GM20431 (cell line): ENCODE measurements around the gene SPOCK1.

Experiments used
- in situ Hi-C: fragments of 300-500 bp; cut with MseI, MboI; formaldehyde crosslinking; loops from one replicate; pipeline ENCODE4 v1.15.0; 2020; ENCODE audit warnings: low sequenced_read_pairs; ENCODE audit not compliant: unreplicated experiment

Gene SPOCK1

DNA sequence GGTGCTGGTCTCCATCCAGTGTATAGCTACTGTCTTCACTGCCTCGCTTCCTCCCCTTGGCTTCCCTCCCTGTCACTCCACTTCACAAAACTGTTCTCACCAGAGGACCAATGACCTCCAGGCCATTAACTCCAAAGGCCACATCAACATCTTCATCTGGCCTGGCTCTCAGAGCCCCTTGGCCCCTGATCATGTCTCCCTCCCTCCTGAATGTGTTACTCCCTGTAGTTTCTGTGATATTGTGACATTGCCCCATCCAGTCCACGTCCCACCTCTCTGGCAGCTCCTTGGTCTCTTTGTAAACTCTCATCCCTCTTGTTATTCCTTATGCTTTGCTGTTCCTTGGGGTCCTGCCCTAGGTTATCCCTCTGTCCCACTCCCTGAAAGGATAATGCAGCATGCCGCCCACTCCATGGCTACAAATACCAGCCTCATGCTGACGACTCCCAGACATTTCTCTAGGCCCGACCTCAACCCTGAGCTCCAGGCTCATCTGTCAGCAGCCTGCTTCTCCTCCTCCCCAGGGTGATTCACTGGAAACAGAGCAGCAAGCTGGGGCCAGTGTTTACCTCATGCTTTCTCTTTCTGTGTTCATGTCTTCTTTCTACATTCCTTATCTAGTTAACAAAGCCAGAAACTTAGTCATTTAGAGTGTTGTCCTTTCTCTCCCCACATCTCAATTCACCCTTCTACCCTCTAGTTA is 312.2 kb downstream of the SPOCK1 start:
- in situ Hi-C loops: no loop called here

GRCh38 chr5:137185193-137185592 is 313.9 kb downstream of the SPOCK1 start:
- in situ Hi-C loops: no loop called here

DNA sequence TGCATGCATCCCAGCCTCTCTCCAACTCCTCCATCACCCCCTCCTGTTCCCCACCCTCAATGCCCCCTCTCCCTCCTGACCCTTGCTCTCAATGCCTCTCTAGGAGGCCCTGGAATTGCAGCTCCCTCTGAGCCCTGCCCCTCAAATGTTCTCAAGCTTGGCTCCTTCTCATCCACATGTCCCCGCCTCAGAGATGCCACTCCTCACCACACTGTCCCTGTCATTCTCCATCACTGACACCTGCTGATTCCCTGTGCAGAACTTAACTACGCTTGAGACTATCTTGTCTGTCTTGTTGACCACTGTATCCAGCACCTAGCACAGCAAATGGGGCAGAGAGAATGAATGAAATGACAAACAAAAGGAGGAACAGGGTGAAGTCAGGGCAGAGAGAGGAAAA is 314.4 kb downstream of the SPOCK1 start:
- in situ Hi-C loops: no loop called here

GRCh38 chr5:137182576-137182975 is 316.6 kb downstream of the SPOCK1 start:
- in situ Hi-C loops: no loop called here

- in situ Hi-C loops: no loop called here
Measured at GRCh38 chr5:137181667-137182066, 317.5 kb downstream of the SPOCK1 start.

GRCh38 chr5:137179203-137179602 is 319.9 kb downstream of the SPOCK1 start:
- in situ Hi-C loops: no loop called here

DNA sequence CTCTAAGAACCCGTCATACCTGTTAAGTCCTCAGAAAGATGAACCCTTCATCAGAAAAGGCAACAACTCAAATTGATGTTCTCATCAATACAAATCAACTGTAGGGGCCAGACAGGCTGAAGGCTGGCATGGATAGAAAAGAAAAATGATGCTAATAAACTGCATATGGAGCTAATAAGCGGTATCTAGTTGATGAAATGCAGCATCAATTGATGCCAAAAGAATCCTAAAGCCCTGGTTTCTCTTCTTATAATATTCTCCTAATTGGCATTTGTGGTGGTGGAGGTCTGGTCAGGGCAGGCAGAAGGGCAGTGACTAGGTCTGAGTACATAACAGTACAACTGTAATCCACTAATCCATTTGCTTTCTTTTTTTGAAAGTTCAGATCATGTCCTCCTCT is 322.5 kb downstream of the SPOCK1 start:
- in situ Hi-C loops: no loop called here

GRCh38 chr5:137176126-137176525 is 323.0 kb downstream of the SPOCK1 start:
- in situ Hi-C loops: no loop called here

GRCh38 chr5:137174196-137174595 is 324.9 kb downstream of the SPOCK1 start:
- in situ Hi-C loops: no loop called here

DNA sequence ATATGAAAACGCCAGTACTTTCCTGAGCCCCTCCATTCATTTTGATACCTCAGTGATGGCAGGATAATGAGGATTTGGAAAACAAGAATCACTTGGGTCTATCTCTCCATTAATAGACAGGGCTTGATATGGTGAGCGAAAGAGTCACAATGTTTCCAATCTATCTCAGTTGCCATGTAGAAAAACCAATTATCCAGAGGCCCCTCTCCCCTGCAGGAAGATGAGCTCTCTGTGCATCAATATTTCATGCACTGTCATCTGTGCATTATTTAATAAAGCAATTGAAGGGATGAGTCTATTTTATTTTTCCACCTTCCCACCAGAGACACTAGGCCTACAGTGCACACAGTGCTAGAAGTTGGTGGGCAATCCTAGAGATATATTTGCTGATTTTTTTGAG is 326.9 kb downstream of the SPOCK1 start:
- in situ Hi-C loops: no loop called here

DNA sequence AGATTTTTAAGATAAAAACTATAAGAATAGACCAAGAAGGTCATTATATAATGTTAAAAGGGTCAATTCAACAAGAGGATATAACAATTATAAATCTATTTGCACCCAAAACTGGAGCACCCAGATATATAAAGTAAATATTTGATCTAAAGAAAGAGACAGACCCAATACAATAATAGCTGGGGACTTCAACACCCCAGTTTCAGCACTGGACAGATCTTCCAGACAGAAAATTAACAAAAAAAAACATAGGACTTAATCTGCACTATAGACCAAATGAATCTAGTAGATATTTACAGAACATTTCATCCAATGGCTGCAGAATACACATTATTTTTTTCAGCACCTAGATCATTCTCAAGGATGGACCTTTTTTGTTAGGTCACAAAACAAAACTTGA is 331.9 kb downstream of the SPOCK1 start:
- in situ Hi-C loops: no loop called here

DNA sequence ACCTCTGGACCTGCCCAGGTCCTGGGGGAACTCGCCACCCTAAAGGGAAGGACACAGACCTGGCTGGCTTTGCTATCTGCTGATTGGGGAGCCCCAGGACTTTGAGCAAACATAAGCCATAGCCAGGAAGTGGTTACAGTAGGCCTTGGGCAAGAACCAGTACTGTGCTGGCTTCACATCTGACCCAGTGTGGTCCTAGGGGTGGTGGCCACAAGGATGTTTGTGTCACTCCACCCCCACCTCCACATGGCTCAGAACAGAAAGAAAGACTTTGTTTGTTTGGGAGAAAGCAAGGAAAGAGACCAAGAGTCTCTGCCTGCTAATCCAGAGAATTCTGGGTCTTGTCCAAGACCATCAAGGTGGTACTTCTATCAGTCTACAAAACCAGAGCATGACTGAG is 334.2 kb downstream of the SPOCK1 start:
- in situ Hi-C loops: no loop called here

DNA sequence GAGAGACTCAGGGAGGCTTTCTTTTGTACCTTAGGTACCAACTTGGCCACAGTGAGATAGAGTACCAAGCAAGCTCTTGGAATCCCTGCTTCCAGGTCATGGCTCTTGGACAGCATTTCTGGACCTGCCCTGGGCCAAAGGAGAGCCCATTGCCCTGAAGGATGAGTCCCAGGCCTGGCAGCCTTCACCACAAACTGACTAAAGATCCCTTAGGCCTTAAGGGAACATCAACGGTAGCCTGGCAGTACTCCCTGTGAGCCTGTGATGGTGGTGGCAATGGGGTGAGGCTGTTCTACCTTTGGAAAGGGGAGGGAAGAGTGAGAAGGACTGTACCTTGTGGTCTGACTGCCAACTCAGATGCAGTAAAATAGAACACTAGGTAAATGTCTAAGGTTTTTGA is 334.6 kb downstream of the SPOCK1 start:
- in situ Hi-C loops: no loop called here

- in situ Hi-C loops: no loop called here
Measured at GRCh38 chr5:137158691-137159090, 340.4 kb downstream of the SPOCK1 start.

- in situ Hi-C loops: no loop called here
Measured at GRCh38 chr5:137156180-137156579, 342.9 kb downstream of the SPOCK1 start.

DNA sequence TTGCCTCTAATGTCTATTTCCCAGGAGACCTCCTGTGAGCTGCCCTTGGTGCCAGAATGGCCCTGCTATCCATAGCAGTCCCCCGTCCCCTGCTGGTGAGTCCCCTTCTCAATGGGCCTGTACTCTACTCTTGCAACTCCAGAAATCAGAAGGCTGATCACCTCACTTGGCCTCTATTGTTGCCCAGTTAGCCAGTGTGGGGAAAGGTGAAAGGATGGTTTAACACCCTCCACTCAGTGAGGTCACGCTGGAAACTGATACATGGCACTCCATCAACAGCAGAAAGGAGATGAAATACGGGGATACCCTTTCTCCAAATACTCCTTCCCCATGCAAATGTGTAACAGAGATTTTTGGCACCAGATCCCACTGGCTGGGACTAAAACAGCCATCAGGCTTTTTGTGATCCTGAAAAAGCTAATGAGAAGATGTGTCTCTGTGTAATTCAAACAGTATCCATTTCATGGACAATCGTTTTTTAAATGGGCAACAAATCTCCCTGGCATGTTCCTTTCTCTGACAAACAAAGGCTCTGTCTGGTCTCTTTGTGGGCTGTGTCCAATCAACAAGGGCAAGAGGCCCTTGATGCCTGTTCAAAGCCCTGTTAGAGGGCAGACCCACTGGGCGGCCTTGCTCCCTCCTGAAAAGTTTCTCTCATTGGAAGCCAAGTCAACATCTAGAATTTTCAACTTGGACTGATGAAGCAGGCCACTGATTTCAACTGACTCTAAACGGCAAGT is 343.7 kb downstream of the SPOCK1 start:
- in situ Hi-C loops: no loop called here

DNA sequence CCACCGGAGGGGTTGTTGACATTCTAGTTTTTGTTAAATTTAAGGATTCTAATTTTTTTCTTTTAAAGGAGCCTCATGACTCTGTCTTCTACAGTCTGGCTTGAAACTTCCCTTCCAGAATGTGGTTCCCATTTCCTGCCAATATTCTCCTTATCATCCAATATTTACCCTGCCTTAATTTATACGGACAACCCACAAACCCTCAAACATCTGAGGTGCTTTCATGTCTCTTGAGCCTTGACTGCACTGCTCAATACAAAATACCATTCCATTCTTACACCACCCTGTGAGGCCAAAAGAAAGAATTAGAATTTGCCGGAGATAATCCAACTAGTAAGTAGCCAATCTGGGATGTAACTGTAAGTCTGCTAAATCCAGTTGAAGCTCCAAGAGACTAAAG is 346.5 kb downstream of the SPOCK1 start:
- in situ Hi-C loops: no loop called here

DNA sequence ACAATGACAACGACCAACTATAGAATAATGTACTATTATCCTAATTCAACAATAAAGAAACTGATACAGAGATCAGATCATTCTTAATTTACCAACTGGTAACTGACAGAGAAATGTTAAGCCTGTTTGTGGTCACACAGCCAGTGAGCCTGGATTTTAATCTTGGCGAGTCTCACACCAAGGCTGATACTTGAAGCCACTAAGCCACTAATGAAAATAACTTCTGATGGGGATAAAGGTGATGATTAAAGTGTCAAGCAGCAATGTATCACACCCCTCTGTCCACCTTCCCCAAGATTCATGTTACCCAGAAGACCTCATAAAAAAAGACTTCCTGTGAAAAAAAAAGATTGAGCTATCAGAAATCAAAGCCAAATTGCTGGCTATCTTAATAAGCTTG is 350.5 kb downstream of the SPOCK1 start:
- in situ Hi-C loops: no loop called here

DNA sequence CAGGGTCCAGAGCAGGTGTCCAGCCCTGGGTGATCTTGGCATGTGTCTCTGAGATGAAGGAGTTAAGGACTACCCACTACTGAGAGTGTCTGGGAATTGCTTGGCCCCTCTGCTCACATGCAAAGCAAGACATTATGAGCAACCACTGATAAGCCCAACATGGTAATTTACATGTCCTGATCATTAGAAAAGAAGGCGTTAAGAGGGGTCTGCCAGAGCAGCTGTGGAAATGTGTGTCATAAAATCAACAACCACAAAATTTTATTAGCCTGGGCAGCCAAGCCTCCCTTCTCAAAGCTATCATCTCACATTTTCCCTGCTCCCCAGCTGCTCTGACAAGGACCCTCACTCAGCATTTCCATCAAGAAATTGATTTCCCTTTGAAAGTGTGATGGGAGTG is 351.0 kb downstream of the SPOCK1 start:
- in situ Hi-C loops: no loop called here

DNA sequence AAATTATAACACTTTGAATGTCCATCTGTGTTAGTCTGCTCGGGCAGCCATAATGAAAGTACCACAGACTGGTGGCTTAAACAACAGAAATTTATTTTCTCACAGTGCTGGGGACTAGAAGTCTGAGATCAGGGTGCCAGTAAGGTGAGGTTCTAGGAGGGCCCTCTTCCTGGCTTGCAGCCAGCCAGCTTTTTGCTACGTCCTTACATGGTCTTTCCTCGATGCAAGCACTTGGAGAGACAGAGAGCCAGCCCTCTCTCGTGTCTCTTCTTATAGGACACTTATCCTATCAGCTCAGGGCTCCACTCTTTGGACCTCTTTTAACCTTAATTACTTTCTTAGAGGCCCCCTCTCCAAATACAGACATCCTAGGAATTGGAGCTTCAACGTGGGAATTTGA is 351.8 kb downstream of the SPOCK1 start:
- in situ Hi-C loops: no loop called here

GRCh38 chr5:137146402-137146890 is 352.7 kb downstream of the SPOCK1 start:
- in situ Hi-C loops: no loop called here

GRCh38 chr5:137145721-137146120 is 353.4 kb downstream of the SPOCK1 start:
- in situ Hi-C loops: no loop called here
